Endothelial cell of umbilical vein (primary cell): ENCODE results near the gene LDLRAD4. TPM values are rescaled to one million over a fixed set of nuclear protein-coding genes. Genes with fewer than 3 reads are reported as not detected.
A peak's percentile ranks its signal among the peaks of the same experiment; 100 is the strongest.

Experiments used
- BruUV-seq: library from RNA; stranded (reverse); fragments of 400-500 nt; replicated peaks from 2 replicates; lab custom pipeline; 2021; lab: Mats Ljungman, UMichigan
- CTCF ChIA-PET: fragments of 300-600, 350-600 bp; sonication (Branson Sonifier 250); formaldehyde crosslinking; loops from one replicate; lab custom pipeline; 2021; ENCODE audit warnings: antibody characterized with exemption, inconsistent platforms; lab: Charles Lee
- POLR2A ChIA-PET: fragments of 300-600, 350-600 bp; sonication (Branson Sonifier 250); formaldehyde crosslinking; loops from one replicate; lab custom pipeline; 2021; ENCODE audit warnings: antibody characterized with exemption, inconsistent platforms; lab: Charles Lee
- DNase-seq: peaks from one replicate; pipeline ENCODE4 v3.0.0-alpha.2; 2011; ENCODE audit warnings: low read depth, low spot score
- FAIRE-seq: peaks from 2 replicates; lab custom pipeline; 2011; peaks lifted over from hg19 to GRCh38; lab: Jason Lieb, UNC
- H2AFZ ChIP-seq: 2 replicates; pipeline ENCODE4 v1.6.0; 2012; ENCODE audit warnings: low read depth, low read length, control low read depth, inconsistent platforms
- H3K27ac ChIP-seq: 2 replicates; pipeline ENCODE4 v1.5.1; 2011; ENCODE audit warnings: low read depth, mild to moderate bottlenecking, control low read depth, low read length, moderate library complexity; ENCODE audit not compliant: insufficient read depth
- H3K27me3 ChIP-seq, 2 experiments: 2 replicates each; pipeline versions ENCODE4 v1.6.0 to v1.6.1; 2011; ENCODE audit warnings: low read length in 2 of 2, mixed read lengths in 1 of 2; ENCODE audit not compliant: control insufficient read depth in 2 of 2, insufficient read depth in 2 of 2
- H3K36me3 ChIP-seq, 2 experiments: 2 replicates in 1 of 2; 3 replicates in 1 of 2; pipeline ENCODE4 v1.5.1; 2011; ENCODE audit warnings: low read length in 2 of 2, mild to moderate bottlenecking in 1 of 2, moderate library complexity in 1 of 2; ENCODE audit not compliant: control insufficient read depth in 2 of 2, insufficient read depth in 2 of 2; ENCODE audit errors: extremely low read depth in 1 of 2
- H3K4me1 ChIP-seq: 3 replicates; pipeline ENCODE4 v1.5.1; 2011; ENCODE audit warnings: mild to moderate bottlenecking, low read length; ENCODE audit not compliant: control insufficient read depth, insufficient read depth; ENCODE audit errors: extremely low read depth
- H3K4me2 ChIP-seq: 2 replicates; pipeline ENCODE4 v1.6.1; 2011; ENCODE audit warnings: low read length, control low read depth, mixed read lengths; ENCODE audit not compliant: insufficient read depth
- H3K4me3 ChIP-seq, 3 experiments: fragments of 200-600 bp in 1 of 3; sonication (generic), shearing (Covaris generic) in 1 of 3; replicated peaks in 1 of 3; 2 replicates each; pipeline ENCODE4 v1.5.1; 2011 to 2016; ENCODE audit warnings: control low read depth in 3 of 3, low read length in 3 of 3, mild to moderate bottlenecking in 2 of 3, inconsistent platforms in 1 of 3, low read depth in 1 of 3, moderate library complexity in 1 of 3; ENCODE audit not compliant: insufficient read depth in 1 of 3
- H3K79me2 ChIP-seq: 2 replicates; pipeline ENCODE4 v1.6.0; 2012; ENCODE audit warnings: low read length, inconsistent platforms; ENCODE audit not compliant: control insufficient read depth, insufficient read depth
- H3K9ac ChIP-seq: replicated peaks from 2 replicates; pipeline ENCODE3; 2011; ENCODE audit warnings: low read length, control low read depth; ENCODE audit not compliant: insufficient read depth; ENCODE audit errors: extremely low read depth
- H3K9me1 ChIP-seq: replicated peaks from 3 replicates; pipeline ENCODE4 v1.6.0; 2011; ENCODE audit warnings: mild to moderate bottlenecking, low read length; ENCODE audit not compliant: control insufficient read depth, insufficient read depth; ENCODE audit errors: extremely low read depth
- H3K9me3 ChIP-seq: replicated peaks from 2 replicates; pipeline ENCODE4 v1.5.1; 2012; ENCODE audit warnings: low read length, inconsistent platforms; ENCODE audit not compliant: control insufficient read depth, insufficient read depth
- H4K20me1 ChIP-seq: replicated peaks from 2 replicates; pipeline ENCODE3; 2011; ENCODE audit warnings: mild to moderate bottlenecking, low read length; ENCODE audit not compliant: control insufficient read depth, insufficient read depth; ENCODE audit errors: extremely low read depth
- CTCF ChIP-seq, 2 donors: IDR thresholded peaks; 1 replicate in 1 of 2; 2 replicates in 1 of 2; pipeline ENCODE4 v1.5.1; 2011; ENCODE audit warnings: low read length in 2 of 2, mild to moderate bottlenecking in 2 of 2, moderate library complexity in 2 of 2, control low read depth in 1 of 2, inconsistent platforms in 1 of 2, low read depth in 1 of 2; ENCODE audit not compliant: insufficient read depth in 1 of 2; ENCODE audit errors: extremely low read depth in 1 of 2
- EZH2 ChIP-seq: IDR thresholded peaks from 2 replicates; pipeline ENCODE4 v1.6.1; 2012; ENCODE audit warnings: borderline replicate concordance, low read depth, mild to moderate bottlenecking, moderate library complexity, low read length, inconsistent platforms; ENCODE audit not compliant: severe bottlenecking
- FOS ChIP-seq: IDR thresholded peaks from 2 replicates; pipeline ENCODE4 v1.6.1; 2011; ENCODE audit warnings: mild to moderate bottlenecking, low read length, moderate library complexity, borderline replicate concordance; ENCODE audit not compliant: insufficient read depth
- GATA2 ChIP-seq: IDR thresholded peaks from 2 replicates; pipeline ENCODE4 v1.7.0; 2011; ENCODE audit warnings: low read depth, mild to moderate bottlenecking, moderate library complexity, mixed read lengths, low read length; ENCODE audit not compliant: insufficient read length, insufficient read depth
- JUN ChIP-seq: IDR thresholded peaks from 2 replicates; pipeline ENCODE4 v1.6.1; 2011; ENCODE audit warnings: borderline replicate concordance, low read depth; ENCODE audit not compliant: insufficient read length, insufficient read depth
- MAX ChIP-seq: IDR thresholded peaks from 2 replicates; pipeline ENCODE4 v1.6.1; 2011; ENCODE audit not compliant: insufficient read depth, insufficient read length
- MYC ChIP-seq: IDR thresholded peaks from one replicate; pipeline ENCODE4 v1.6.1; 2011; ENCODE audit warnings: mild to moderate bottlenecking, low read depth, low read length
- POLR2A ChIP-seq: IDR thresholded peaks from 2 replicates; pipeline ENCODE4 v1.6.1; 2012; ENCODE audit warnings: low read depth, mild to moderate bottlenecking, control low read depth, low read length
- POLR2AphosphoS5 ChIP-seq: IDR thresholded peaks from 2 replicates; pipeline ENCODE4 v1.6.1; 2012; ENCODE audit warnings: low read depth, mild to moderate bottlenecking, control low read depth, low read length, moderate library complexity; ENCODE audit not compliant: insufficient read depth
- dilution Hi-C: fragments of 300-500 bp; cut with MboI; formaldehyde crosslinking; loops from one replicate; pipeline ENCODE4 v1.15.0; 2019; ENCODE audit warnings: low sequenced_read_pairs; ENCODE audit not compliant: extremely low pct_ligation_motif_present
- intact Hi-C: fragments of 100-400 bp; cut with micrococcal nuclease; formaldehyde crosslinking; loops from one replicate; pipeline ENCODE4 v1.10.0; 2022
- polyA plus RNA-seq, 4 experiments: library from polyadenylated mRNA; depleted of rRNA in 3 of 4; stranded (reverse) in 3 of 4; unstranded in 1 of 4; fragments of >200 nt; gene quantifications; 2 replicates each; pipeline versions ENCODE4 v1.2.1 to v1.2.3, GENCODE V29; 2011 to 2012; ENCODE audit warnings: missing spikeins in 1 of 4
- total RNA-seq: library from RNA; stranded (reverse); gene quantifications from 2 replicates; pipeline ENCODE4 v1.2.3, GENCODE V29; 2021

The LDLRAD4 gene
- total and polyA plus RNA-seq, 2 donors (not counting 3 experiments of a cell fraction or from before 2014, with no cell fraction given), result 5.2 to 6.5 TPM

- POLR2A ChIA-PET, result no interaction called here
Measured at GRCh38 chr18:13618760-13619438, 400.3 kb downstream of the LDLRAD4 start.

DNA sequence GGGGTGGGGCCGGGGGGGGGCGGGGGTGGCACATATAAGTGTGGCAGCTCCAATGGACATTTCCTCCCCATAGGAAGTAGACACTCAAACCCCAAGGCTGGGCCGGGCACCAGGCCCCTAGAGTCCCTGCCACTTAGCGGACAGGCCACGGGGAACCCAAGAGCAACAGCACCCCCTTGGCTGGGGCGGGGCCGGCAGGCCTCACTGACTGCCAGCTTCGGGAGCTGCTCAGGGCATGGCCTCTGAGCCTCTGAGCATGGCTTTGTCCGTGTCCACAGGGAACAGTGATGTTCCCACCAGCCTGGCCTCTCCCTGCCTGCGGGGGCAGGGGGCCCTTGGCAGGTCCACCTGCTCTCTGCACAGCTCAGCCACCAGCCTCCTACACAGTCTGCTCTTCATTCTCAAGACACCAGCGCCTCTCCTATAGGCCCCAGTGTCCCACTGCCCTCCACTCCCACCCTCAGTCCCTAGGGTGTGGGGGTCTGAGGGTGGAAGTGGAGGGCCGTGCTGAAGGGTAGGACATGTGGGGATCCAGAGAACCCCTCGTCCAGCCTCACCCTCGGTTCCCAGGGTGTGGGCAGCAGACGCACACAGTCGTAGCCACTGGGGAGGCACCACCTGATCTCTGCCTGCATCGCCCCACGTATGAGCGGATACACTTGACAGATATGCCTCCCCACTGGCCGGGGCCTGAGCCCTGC is 401.1 kb downstream of the LDLRAD4 start:
- Histone ChIP-seq H3K36me3 (no peaks in the 10 kb centered on the region), H3K4me1 (peaks cover 6% of the 10 kb centered on the region), H3K4me2 (no peak overlapping the region), H3K9ac (no peak overlapping the region), H3K79me2 (no peaks in the 10 kb centered on the region), H3K9me1 (no peaks in the 10 kb centered on the region), H3K27ac (no peak overlapping the region), H3K27me3 (no peaks in the 10 kb centered on the region), H2AFZ (no peak overlapping the region), H3K9me3 (no peaks in the 10 kb centered on the region), H3K4me3 (no peak overlapping the region), H4K20me1 (no peaks in the 10 kb centered on the region)
- no peak for TF ChIP-seq FOS
- TF ChIP-seq POLR2AphosphoS5, result no peak
- TF ChIP-seq POLR2A, result no peak
- no peak for TF ChIP-seq JUN
- TF ChIP-seq EZH2, result no peak
- no peak for TF ChIP-seq MYC
- no peak for TF ChIP-seq MAX
- no peak for TF ChIP-seq CTCF (IDR thresholded peaks at IDR 0.05; ENCODE audit: extremely low read depth in 1 of 2, insufficient read depth in 1 of 2, low read depth in 1 of 2, low read length in 2 of 2)
- TF ChIP-seq GATA2, result no peak
- dilution Hi-C loops, result no loop called here
- POLR2A ChIA-PET, result no interaction called here
- intact Hi-C loops, result no loop called here
- CTCF ChIA-PET, result no interaction called here
- FAIRE-seq, result no peak
- no peak for DNase-seq
- no TSS peak for BruUV-seq

More at GRCh38 chr18:13618760-13619438, 400.3 kb downstream of the LDLRAD4 start:
- peaks cover 0 to 3% of the 10 kb centered on the region in 2 experiments for H3K27me3 ChIP-seq
- no peak overlapping the region for H3K27ac ChIP-seq
- H2AFZ ChIP-seq, result no peak overlapping the region
- H3K4me3 ChIP-seq, result no peak overlapping the region
- no peaks in the 10 kb centered on the region for H3K9me3 ChIP-seq
- no peak for TF ChIP-seq POLR2AphosphoS5
- H3K9me1 ChIP-seq, result no peaks in the 10 kb centered on the region
- BruUV-seq, result no TSS peak
- DNase-seq (peak; percentile 21), FAIRE-seq (peak; percentile 12)
- H3K4me2 ChIP-seq, result no peak overlapping the region
- no peaks in the 10 kb centered on the region for H3K79me2 ChIP-seq
- H3K9ac ChIP-seq, result no peak overlapping the region
- H3K36me3 ChIP-seq, result no peaks in the 10 kb centered on the region
- H4K20me1 ChIP-seq, result no peaks in the 10 kb centered on the region
- H3K4me1 ChIP-seq, result peaks cover 6% of the 10 kb centered on the region
- CTCF ChIA-PET, result no interaction called here
- dilution Hi-C loops, result no loop called here
- intact Hi-C loops, result no loop called here
